GM19452 (cell line): ENCODE measurements around the gene SDK2.

ENCODE experiments used
- ATAC-seq: cut with Tn5 transposase; IDR thresholded peaks from one replicate; pipeline ENCODE4 v1.9.1; 2021; ENCODE audit not compliant: unreplicated experiment

SDK2 gene

GRCh38 chr17:73511719-73512115 is 132.5 kb downstream of the SDK2 start:
- ATAC-seq, result no peak

DNA sequence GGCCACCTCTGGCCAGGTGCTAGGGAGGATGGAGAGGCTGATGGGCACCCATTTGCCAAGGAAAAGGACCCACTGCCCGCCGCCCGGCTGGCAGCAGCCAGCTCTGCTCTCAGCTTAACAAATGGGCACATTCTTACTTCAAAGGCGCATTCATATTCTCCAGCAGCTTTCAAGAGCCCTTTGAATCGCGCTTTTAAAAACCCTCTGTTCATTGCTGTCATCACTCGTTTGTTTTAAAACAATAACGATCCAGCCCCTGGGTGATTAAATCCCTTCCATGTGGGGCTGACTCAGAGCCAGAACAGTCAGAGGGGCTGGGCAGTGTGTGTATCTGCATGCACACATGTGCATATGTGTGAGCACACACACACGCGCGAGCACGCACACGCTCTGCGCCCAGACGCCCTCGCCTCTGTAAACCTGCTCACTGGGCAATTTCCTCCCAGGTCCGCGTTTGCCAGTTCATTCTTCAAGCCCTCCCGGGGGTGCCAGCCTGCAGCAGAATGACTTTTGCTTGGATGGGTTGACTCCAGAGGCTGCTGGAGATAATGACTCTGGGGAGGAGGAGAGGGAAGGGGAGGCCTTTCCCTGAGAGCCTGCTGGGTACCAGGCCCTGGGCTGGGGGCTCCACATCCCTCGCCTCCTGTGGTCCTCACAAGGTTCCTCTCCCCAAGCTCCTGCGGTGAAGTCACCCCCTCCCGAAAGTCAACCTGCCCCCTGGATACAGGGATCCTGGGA is 133.1 kb downstream of the SDK2 start:
- ATAC-seq, result no peak

DNA sequence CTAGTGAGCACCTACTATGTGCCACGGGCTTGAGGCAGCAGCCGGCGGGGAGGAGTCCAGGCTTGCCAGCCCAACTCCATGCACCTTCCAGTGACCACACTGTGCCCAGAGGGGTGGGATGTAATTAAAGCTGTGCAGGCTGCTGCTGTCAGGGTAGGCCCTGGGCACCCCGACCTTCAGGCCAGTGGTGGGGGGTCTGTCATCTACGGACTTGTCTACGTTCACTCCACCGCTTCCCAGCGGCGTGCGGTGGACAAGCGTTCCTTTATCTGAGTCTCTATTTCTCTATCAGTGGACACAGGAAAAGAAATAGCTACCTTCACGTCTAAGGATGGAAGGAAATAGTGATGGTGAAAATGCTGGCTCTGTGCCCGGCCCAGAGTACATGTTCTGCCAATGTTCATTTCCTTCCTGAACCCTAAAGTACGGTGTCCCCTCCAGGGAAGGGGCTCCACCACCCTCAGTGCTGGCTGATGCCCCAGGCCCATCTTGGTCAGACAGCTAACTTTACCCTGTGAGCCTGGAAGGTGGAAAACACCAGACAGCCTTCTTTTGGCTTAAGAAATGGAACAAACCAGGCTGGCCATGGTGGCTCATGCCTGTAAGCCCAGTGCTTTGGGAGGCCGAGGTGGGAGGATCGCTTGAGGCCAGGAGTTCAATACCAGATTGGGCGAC is 135.2 kb downstream of the SDK2 start:
- ATAC-seq, result no peak

DNA sequence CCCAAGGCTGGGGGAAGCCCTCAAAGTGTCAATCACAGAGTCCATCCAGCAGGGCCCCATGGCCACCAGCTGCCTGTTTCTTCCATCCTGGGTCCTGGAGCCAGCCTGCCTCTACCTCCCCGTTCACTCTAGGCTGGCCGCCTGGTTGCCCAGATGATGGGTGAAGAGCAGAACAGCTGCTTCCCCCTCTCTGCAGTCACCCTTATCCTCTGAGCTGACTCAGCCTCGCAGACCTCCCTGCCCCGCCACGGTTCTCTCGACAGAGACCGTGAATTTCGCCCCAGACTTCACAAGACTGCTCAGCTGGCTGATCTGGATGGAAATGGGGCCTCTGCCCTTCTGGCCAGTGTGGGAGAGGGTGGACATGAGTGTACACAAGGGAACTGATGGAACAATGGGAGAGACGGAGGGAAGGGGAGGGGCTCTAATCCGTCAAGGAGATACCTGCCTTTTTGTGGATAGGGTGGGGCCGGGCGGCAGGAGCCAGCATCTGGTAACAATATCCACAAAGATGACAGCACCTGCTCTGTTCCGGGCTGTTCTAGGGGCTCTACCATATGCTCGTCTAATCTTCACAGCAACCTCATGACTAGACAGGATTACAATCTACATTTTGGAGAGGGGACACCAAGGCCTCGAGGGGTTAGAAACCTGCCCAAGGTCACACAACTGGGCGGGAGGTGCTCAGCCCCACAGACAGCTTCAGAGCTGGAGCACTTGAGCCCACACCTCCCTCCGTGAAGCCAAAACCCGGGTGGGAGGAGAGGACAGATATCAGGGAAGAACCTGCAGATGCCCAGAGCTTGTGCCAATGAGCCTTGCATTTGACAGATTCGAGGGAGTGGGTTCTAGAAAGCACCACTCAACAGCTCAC is 136.0 kb downstream of the SDK2 start:
- no peak for ATAC-seq

DNA sequence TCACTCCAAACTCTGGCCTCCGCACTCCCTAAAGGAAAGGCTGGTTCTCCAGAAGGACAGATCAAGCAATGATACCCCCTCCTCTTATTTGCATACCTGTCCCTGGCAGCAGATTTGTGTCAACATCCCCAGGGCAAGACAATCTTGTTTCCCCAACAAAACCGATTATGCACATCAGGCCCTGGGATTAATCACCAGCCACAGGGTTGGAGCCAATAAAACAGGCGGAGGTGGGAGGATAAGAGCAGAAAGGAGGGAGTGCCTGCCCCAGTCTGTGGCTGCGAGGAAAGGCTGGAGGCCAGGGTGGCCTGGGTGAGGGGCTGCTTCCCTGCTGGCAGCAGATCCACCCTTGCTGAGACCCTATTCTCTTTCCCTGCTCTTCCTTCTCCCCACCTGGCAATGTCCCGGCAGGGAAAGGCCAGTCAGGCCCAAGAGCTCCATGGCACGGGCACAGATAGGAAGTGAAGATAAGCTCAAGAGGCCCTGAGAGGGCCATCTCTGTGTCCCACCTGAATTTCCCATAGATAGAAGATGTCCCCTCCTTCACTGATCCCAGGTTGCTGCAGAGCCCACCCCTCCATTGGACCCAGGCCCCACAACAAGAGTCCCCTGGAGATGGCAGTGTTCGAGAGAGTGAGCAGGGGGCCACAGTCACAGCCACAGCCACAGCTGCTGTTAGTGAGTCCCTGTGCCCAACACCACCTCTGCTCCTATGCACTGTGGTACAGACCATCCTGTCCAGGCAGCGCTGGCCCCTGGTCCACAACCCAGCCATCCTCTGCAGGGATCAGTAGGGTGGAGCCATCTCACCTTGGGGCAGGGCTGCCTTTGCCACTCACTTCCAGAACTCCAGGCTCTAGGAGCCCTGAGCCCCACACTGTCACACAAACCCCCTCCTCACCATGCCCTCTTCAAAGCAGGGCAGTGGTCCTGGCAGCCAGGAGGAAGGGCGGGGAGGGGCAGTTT is 137.5 kb downstream of the SDK2 start:
- ATAC-seq, result no peak

DNA sequence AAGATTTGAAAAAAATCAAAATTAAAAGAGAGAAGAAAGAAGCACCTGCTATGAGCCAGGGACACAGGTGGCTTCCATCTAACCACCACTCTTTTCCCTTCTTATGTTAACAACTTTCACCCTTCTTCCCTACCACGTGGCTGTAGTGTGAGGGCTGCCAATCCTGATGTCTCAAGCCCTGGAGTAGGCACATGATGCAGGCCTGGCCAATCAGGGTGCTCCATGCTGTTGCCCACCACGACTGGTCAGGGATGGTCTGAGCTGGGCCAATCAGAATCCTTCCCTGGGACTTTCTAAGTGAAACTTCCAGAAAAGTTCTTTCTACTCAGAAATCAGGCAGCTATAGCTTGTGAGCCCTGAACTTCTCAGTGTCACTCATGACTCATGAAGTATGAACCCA is 140.7 kb downstream of the SDK2 start:
- ATAC-seq, result no peak

- no peak for ATAC-seq
These were observed 143.7 kb downstream of the SDK2 start for GRCh38 chr17:73500414-73500999.

GRCh38 chr17:73498886-73499554 is 145.2 kb downstream of the SDK2 start:
- no peak for ATAC-seq

DNA sequence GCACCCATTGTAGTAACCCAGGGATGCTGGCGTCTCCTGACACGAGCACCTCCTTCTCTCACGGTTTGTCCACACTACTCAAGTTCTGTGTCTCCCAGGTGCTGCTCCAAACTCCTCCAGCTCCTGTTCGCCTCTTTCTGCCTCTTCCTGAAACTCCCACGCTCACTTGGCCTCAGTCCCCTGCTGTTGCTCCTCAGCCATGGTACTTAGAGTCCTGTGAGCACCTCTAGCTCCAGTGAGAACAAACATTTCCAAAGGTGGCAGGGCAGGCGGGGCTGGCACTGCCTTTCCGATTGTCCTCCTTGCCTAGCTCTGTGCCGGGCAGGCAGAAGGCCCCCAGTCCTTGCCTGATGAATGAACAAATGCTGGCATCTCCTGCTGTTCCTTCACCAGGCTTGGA is 146.1 kb downstream of the SDK2 start:
- no peak for ATAC-seq

DNA sequence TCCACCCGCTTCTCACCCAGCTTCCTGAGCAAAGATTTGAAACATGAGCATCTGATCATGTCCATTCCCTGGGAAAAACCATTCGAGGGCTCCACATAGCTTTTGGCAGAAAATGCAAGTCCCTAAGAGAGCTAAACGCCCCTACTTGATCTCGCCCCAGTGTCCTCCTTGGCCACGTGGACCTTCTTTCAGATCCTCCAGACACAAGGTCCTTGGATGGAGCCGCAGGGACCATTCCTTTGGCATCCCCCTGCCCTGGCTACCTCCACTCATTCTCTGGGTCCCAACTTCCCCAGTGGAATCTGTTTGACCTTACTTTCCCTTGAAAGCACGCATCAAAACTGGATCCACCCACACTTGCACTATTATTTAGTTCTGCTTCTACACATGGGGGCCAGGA is 146.5 kb downstream of the SDK2 start:
- no peak for ATAC-seq

DNA sequence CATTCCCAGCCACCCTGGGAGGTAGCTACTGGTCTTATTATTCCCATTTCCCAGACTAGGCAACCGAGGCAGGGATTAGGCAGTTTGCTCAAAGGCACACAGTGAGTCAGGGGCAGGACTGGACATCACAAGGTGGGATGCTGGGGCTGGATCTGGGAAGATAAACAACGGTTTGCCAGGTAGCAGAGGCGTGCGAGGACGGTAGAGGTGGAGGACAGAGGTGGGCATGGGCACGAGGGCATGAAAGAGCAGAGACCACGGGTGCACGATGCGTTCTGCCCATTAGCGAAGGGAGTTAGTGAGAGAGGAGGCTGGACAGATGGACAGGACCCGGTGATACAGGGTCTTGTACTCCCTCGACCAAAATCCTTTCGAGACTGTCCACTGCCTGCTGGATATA is 148.0 kb downstream of the SDK2 start:
- no peak for ATAC-seq

DNA sequence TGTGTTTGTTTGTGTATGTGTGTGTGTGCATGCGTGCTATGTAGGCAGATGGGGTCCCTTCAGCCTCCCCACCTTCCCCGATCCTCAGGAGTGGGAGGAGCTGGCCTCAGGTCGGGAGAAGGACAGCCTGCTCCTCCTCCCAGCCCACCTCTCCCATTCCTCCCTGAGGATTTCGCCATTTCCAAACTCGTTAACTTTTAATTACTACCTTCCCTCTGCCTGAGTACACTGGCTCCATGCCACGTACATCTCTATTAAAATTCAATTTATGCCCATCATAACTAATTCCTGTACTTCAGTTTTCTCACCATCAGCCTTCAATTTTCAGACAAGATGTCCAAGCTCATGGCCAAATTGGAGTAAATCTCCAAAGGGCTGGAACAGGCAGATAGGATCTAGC is 148.6 kb downstream of the SDK2 start:
- ATAC-seq, result no peak

DNA sequence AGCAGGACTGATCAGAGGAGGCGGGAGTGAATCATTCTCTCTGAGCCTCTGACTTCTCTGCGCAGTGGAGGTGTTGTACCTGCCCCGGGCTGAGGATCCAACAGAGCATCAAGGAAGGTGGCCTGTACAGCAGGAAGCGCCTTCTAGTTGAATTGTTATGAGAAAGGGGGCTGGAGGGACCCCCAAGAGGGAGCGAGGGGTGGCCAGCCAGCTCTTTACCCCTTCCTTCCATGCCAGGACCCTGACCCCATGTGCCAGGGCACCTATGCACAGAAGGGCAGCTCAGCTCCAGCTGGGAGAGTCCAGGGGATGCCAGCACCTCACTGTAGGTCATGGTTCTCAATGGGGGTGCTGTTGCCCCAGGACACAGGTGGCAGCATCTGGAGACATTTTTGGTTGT is 149.3 kb downstream of the SDK2 start:
- ATAC-seq, result no peak

DNA sequence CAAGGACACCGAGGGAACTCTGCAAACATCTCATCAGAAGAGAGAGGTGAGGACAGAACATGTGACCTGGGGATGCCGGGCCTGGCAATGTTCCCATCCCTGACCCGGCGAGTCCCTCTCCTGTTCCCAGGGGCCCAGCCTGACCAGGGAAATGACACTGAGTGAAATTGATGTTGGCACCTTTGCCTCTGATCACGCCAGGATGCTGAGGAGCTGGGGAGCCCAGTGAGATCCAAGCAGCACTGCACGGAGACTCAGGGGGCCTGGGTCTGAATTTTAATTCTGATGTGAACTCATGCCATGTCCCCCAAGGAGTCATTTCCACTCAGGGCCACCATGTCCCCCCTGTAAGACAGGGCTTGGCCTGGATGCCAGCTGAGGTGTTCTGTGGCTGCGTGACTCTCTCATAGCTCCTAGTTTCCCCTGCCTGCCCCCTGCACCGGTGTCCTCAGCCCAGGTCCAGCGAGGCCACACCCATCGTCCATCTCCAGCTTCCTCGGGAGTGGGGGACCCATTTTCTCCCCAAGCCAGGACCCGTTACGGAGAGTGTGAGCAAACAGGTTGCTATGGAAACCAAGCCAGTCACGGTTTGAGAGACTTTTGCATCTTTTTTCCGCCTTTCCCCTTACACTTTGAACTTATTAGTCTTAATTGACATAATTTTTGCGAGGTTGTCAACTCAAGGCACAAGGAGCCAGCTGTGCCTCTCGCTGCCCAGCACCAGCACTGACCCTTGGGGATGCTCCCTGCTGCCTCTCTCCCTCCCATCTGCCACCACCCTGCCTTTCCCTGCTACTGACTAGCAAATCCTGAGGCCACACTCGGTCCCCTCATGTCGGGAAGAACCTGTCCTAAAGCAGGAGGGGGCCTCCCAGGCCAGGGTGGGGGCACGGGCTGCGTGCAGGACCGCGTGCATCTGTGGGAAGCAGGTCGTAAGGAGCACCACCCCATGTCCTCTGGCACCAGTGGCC is 150.0 kb downstream of the SDK2 start:
- ATAC-seq, result no peak

DNA sequence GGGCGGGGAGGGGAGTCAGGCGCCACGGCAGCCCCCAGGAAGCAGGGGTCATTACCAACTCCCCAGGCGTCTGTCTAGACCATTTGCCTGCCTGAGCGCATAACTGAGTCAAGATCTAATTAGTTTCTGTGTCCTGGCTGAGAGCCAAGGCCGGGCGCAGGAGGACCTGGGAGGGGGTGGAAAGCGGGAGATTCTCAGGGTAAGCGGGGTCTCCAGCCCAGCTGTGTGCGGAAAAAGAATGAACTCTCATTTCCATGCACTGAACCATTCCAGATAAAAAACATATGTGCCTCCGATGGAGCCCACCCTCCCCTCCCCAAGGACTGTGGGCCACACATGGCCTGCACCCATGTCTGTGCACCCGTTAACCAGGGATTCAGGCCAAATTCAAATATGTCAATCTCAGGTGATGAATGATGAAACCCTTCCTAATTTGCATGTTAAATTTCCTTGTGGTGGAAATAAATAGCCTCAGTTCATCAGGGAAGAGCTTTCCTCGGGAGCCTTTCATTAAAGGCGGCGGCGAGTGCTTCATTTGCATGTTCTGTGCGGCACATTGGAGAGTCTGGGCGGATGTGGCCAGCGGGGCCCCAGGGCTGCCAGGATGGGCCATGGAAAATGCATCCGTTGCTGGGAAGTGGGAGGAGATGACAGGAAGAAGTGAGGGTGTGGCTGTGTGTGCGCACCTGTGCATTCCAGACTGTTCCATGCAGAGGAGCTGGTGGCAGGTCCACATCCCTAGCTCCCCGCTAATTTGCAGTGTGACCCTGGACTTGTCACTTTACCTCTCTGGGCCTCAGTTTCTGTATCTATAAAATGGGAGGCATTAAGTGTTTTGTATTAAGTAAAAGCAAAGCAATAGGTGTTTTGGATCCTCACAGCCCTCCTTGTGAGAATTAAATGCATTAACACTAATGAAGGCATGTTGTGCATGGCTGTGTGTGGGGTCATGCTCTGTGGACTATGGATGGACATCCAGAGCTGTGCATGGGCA is 151.1 kb downstream of the SDK2 start:
- no peak for ATAC-seq

GRCh38 chr17:73492125-73492820 is 152.0 kb downstream of the SDK2 start:
- no peak for ATAC-seq

GRCh38 chr17:73491648-73492047 is 152.6 kb downstream of the SDK2 start:
- no peak for ATAC-seq
